Measurements from ENCODE around the gene RASD2. TPM values are rescaled to one million over a fixed set of nuclear protein-coding genes. Genes with fewer than 3 reads are reported as not detected.

RASD2 gene
- total and polyA plus RNA-seq, 7 donors: 2.0 to 6.1 (median 3.5) TPM

GRCh38 chr22:35575116-35575748 is 34.6 kb downstream of the RASD2 start:
- TF ChIP-seq, protein P1, sequence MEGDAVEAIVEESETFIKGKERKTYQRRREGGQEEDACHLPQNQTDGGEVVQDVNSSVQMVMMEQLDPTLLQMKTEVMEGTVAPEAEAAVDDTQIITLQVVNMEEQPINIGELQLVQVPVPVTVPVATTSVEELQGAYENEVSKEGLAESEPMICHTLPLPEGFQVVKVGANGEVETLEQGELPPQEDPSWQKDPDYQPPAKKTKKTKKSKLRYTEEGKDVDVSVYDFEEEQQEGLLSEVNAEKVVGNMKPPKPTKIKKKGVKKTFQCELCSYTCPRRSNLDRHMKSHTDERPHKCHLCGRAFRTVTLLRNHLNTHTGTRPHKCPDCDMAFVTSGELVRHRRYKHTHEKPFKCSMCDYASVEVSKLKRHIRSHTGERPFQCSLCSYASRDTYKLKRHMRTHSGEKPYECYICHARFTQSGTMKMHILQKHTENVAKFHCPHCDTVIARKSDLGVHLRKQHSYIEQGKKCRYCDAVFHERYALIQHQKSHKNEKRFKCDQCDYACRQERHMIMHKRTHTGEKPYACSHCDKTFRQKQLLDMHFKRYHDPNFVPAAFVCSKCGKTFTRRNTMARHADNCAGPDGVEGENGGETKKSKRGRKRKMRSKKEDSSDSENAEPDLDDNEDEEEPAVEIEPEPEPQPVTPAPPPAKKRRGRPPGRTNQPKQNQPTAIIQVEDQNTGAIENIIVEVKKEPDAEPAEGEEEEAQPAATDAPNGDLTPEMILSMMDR (IDR thresholded peaks at IDR 0.05): no peak
- WGBS, 3 donors: 51 to 56% (median 54%) methylated on average over 15 of the region's 15 CpGs
- intact Hi-C loops (cut with DNase I): loop anchor here (5.0 kb wide), 2 partner anchors 133 to 528 kb away; no protein-coding TSS in a partner anchor
- DNase-seq (no peak), ATAC-seq (no peak)
- no peak overlapping the region for H3K27ac ChIP-seq
- H3K9me3 ChIP-seq: no peaks in the 10 kb centered on the region
- H3K4me3 ChIP-seq: no peak overlapping the region
- no peaks in the 10 kb centered on the region for H3K36me3 ChIP-seq (ENCODE audit: insufficient read depth in 1 of 2, low read depth in 1 of 2)
- no peaks in the 10 kb centered on the region for H3K27me3 ChIP-seq (ENCODE audit: insufficient read depth in 3 of 3, low read length in 2 of 3)
- no peaks in the 10 kb centered on the region for H3K4me1 ChIP-seq

- H3K9me3 ChIP-seq: no peaks in the 10 kb centered on the region
- H3K27ac ChIP-seq: no peak overlapping the region
- no peaks in the 10 kb centered on the region for H3K36me3 ChIP-seq (ENCODE audit: insufficient read depth in 1 of 2, low read depth in 1 of 2)
- H3K27me3 ChIP-seq (ENCODE audit: insufficient read depth in 3 of 3, low read length in 2 of 3): no peaks in the 10 kb centered on the region
- H3K4me3 ChIP-seq: no peak overlapping the region
- DNase-seq: no peak
- intact Hi-C loops (cut with DNase I): loop anchor here (5.0 kb wide), 2 partner anchors 134 to 529 kb away; no protein-coding TSS in a partner anchor
- ATAC-seq: no peak
- H3K4me1 ChIP-seq: no peaks in the 10 kb centered on the region
- TF ChIP-seq, protein P1 (IDR thresholded peaks at IDR 0.05): no peak
- 87 to 97% (median 87%) methylated on average over 8 of the region's 8 CpGs for WGBS, 3 donors
These were observed 36.0 kb downstream of the RASD2 start for GRCh38 chr22:35576671-35577070.

DNA sequence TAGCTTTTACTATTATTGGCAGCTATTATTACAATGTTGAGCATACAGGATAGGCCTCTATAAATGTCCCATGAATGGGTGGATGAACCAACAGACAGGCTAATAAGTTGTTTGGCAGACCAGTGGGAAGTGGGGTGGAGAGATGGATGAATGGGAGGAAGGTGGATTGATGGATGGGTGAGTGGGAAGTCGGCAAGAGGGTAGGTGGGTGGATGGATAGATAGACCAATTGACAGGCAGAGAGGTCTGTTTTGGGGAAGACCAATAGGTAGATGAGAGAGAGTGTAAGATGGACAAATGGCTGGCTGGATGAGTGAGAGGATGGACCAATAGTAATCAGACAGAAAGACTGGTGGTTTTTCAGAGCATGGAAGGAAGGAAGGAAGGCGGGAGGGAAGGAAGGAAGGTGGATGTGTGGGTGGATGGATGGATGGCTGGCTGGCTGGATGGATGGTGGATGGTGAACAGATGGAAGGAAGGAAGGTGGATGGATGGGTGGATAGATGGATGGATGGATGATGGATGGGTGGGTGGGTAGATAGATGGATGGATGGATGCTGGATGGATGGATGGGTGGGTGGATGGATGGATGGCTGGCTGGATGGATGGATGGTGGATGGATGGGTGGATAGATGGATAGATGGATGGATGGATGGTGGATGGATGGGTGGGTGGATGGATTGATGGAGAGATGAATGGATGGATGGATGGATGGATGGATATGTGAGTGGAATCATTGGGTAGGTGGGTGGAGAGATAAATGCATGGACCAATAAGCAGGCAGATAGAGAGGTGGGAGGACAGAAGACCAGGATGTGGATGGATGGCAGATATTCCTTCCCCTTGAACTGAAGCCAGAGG is 37.4 kb downstream of the RASD2 start:
- no peak overlapping the region for H3K27ac ChIP-seq
- intact Hi-C loops (cut with DNase I): loop anchor here (5.0 kb wide), 2 partner anchors 136 to 531 kb away; no protein-coding TSS in a partner anchor
- 87 to 89% (median 88%) methylated on average over 2 of the region's 2 CpGs for WGBS, 3 donors

GRCh38 chr22:35578836-35579575 is 38.4 kb downstream of the RASD2 start:
- no peak for ATAC-seq
- 73 to 90% (median 78%) methylated on average over 19 of the region's 19 CpGs for WGBS, 3 donors

More for the DNA sequence above, 37.4 kb downstream of the RASD2 start:
- ATAC-seq (no peak), DNase-seq (no peak)
- TF ChIP-seq, protein P1 (IDR thresholded peaks at IDR 0.05): no peak
- H3K36me3 ChIP-seq (ENCODE audit: insufficient read depth in 1 of 2, low read depth in 1 of 2): no peaks in the 10 kb centered on the region
- no peak overlapping the region for H3K4me3 ChIP-seq
- no peaks in the 10 kb centered on the region for H3K4me1 ChIP-seq
- no peaks in the 10 kb centered on the region for H3K9me3 ChIP-seq
- H3K27me3 ChIP-seq (ENCODE audit: insufficient read depth in 3 of 3, low read length in 2 of 3): no peaks in the 10 kb centered on the region

More at GRCh38 chr22:35578836-35579575, 38.4 kb downstream of the RASD2 start:
- Histone ChIP-seq H3K27ac (no peak overlapping the region), H3K9me3 (no peaks in the 10 kb centered on the region), H3K4me1 (no peaks in the 10 kb centered on the region), H3K27me3 (ENCODE audit: insufficient read depth in 3 of 3, low read length in 2 of 3) (no peaks in the 10 kb centered on the region), H3K36me3 (ENCODE audit: insufficient read depth in 1 of 2, low read depth in 1 of 2) (no peaks in the 10 kb centered on the region), H3K4me3 (no peak overlapping the region)
- no peak for DNase-seq
- TF ChIP-seq, protein P1 (IDR thresholded peaks at IDR 0.05): no peak
- intact Hi-C loops (cut with DNase I): loop anchor here (5.0 kb wide), 2 partner anchors 137 to 532 kb away; no protein-coding TSS in a partner anchor
